Mesangial cell (primary cell): Measurements from ENCODE around the gene RNF149. TPM values are rescaled to one million over a fixed set of nuclear protein-coding genes. Genes with fewer than 3 reads are reported as not detected.

Experiments
- total RNA-seq: library from RNA; depleted of rRNA; stranded (reverse); fragments of >200 nt; gene quantifications from 2 replicates; pipeline ENCODE4 v1.2.3, GENCODE V29; 2015

The RNF149 gene
- 23.8 and 39.4 TPM in 2 replicates for total RNA-seq

GRCh38 chr2:101308432-101309210, at the start of gene RNF149:
RNF149 (minus strand) TSS chr2:101308701; CDS start chr2:101308588, 113 bp downstream.

GRCh38 chr2:101252408-101253012, 56.0 kb downstream of the RNF149 start, which contains the start of gene CNOT11:
CNOT11 (plus strand) TSS chr2:101252886; CDS start chr2:101252965, 79 bp downstream.

Other genes starting within 250 kb of the RNF149 start
- gene TBC1D8, start 157.3 kb downstream of the RNF149 start, total RNA-seq = 3.7 and 7.0 TPM in 2 replicates
- 30.4 and 38.9 TPM in 2 replicates for gene CNOT11, start 55.8 kb downstream of the RNF149 start, total RNA-seq
- gene CREG2, start 78.8 kb upstream of the RNF149 start, total RNA-seq = 2.8 TPM in 1 of 2 replicates, not detected in the other
- gene RFX8, start 166.4 kb upstream of the RNF149 start, total RNA-seq = 0.25 TPM in 1 of 2 replicates, not detected in the other